ENCODE measurements around the gene POC1A. TPM values are rescaled to one million over a fixed set of nuclear protein-coding genes. Genes with fewer than 3 reads are reported as not detected.

POC1A gene
- total RNA-seq, 8 experiments from 2014 or later: 1.2 to 13.2 (median 3.0) TPM

DNA sequence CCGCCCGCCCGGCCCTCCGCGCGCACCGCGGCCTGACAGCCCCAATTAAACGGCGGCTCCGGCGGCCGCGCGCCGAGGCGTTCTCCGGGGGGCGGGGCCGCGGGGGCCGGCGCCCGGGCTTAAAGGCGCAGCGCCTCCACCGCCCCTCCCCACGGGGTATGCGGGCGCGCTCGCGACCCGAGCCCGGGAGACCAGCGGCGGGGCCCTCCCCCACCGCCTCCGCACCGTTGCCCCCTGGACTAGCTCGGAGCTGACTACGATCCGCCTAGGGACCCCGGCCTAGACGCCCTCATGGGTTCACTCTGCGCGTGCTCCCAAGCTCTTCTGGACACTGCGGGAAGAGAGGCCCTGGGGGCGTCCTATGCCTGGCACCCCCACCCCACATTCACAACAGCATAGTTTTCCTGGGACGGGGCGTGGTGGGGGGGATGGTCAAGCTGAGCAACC lies 97.7 kb downstream of the POC1A start, which contains the start of gene DUSP7:
TSS of gene DUSP7 (minus strand) at position 51 of the 447 bp plus-strand sequence. CDS start 205 bp downstream, outside the sequence.
- 0% methylated on average over 1 to 4 of the region's 51 CpGs; no CpG with 5 or more reads in 8 of the 10 experiments for WGBS, 10 experiments
- Histone ChIP-seq H3K4me3 (peak within 1 kb of the TSS; percentile 62 to 96 (median 66)), H3K4me1 (replicated peaks in 1 of 2) (peaks cover 9 to 26% of the 10 kb centered on the region in 2 donors), H3K27ac (peak within 1 kb of the TSS; percentile 73 to 74)
- ATAC-seq (replicated peaks in 6 of 8): peak; percentile 10 to 54 (median 46)
- in situ Hi-C loops (cut with MboI; ENCODE audit: low pct_unique_long_range_greater_than_20kb in 2 of 9, low sequenced_read_pairs in 9 of 9, unreplicated experiment in 9 of 9): no loop called here

DNA sequence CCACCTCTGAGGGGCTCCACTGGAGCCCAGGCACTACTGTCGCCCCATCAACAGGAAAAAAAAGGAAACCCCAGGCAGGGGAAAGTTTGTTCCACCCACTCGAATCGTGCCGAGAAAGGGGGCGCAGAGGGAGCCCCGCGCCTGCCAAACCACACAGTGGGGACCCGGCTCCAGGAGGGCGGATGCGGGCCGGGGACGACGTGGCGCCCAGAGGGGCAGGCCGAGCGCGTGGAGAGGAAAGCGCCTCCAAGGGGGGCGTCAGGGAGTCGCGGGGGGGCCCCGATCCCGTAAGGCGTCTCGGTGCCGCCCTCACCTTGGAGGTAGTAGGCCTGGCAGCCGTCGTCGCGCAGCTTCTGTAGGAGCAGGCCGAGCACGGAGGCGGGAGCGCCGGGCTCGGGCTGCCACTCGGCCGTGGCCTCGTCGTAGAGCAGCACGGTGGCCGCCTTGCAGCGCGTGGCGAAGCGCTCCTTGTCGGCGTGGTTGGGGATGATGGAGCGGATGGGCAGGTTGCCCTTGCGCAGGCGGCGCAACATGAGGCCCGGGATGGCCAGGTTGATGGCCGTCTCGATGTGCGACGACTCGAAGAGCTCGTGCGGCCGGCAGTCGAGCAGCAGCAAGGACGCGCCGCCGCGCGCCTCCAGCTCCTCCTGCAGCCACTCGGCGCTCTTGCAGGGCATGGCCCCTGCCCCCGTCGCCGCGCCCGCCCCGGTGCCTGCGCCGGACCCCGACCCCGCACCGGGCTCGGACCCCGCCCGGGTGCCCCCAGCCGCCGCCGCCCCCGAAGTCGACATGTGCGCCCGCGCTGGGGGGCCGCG lies 98.5 kb downstream of the POC1A start:
- peak overlapping the region; percentile 62 to 96 (median 66) for H3K4me3 ChIP-seq
- in situ Hi-C loops (cut with MboI; ENCODE audit: low pct_unique_long_range_greater_than_20kb in 2 of 9, low sequenced_read_pairs in 9 of 9, unreplicated experiment in 9 of 9): no loop called here
- ATAC-seq (replicated peaks in 6 of 8): peak; percentile 4 to 27 (median 12)
- peak overlapping the region; percentile 73 to 74 for H3K27ac ChIP-seq
- H3K4me1 ChIP-seq (replicated peaks in 1 of 2): peaks cover 9 to 26% of the 10 kb centered on the region in 2 donors
- 0 to 4% (median 1%) methylated on average over 2 to 8 of the region's 94 CpGs; no CpG with 5 or more reads in 6 of the 10 experiments for WGBS, 10 experiments

DNA sequence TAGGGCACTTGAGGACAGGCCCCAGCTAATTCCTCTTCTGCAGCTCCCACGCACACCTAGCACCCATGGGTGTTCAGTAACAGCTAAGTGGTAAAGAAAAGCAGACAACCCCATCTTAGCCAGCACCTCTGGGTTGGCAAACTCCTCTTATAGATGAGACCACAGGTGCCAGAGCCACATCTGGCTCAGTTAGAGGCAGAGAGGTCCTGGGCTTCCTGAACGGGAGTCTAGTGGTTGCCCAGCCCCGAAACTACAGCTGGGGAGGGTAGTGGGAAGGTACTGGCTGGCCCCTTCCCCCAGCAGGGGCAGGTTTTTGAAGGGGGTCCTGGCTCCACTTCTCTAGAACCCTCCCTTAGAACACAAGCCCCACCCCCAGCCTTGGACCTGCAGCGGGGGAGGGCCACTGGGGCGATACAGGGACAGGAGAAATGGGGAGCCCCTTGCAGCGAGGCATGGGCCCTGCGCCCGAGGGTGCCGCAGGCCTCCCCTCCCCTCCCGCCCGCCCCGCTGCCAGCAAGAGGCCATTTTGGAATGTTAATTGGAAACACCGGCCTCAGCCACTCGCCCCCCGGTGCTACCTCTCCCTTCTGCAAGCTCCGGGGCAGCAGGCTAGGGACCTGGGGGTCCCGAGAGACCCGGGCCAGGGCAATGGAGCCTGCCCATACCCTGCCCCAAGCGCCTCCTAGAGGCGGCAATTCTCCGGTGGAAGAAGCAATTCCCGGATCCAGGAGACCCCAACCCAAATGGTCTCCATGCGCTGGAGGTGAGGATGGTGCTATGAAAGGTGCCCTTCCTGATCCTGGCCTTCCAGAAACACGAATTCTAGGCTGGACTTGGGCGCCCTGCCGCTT lies 99.3 kb downstream of the POC1A start:
- in situ Hi-C loops (cut with MboI; ENCODE audit: low pct_unique_long_range_greater_than_20kb in 2 of 9, low sequenced_read_pairs in 9 of 9, unreplicated experiment in 9 of 9): no loop called here
- peak overlapping the region; percentile 62 to 96 (median 66) for H3K4me3 ChIP-seq
- no peak for ATAC-seq (replicated peaks in 6 of 8)
- peaks cover 9 to 26% of the 10 kb centered on the region in 2 donors for H3K4me1 ChIP-seq (replicated peaks in 1 of 2)
- WGBS, 10 experiments: 0 to 25% (median 0%) methylated on average over 1 to 5 of the region's 26 CpGs; no CpG with 5 or more reads in 4 of the 10 experiments
- H3K27ac ChIP-seq: peak overlapping the region; percentile 13 to 74

DNA sequence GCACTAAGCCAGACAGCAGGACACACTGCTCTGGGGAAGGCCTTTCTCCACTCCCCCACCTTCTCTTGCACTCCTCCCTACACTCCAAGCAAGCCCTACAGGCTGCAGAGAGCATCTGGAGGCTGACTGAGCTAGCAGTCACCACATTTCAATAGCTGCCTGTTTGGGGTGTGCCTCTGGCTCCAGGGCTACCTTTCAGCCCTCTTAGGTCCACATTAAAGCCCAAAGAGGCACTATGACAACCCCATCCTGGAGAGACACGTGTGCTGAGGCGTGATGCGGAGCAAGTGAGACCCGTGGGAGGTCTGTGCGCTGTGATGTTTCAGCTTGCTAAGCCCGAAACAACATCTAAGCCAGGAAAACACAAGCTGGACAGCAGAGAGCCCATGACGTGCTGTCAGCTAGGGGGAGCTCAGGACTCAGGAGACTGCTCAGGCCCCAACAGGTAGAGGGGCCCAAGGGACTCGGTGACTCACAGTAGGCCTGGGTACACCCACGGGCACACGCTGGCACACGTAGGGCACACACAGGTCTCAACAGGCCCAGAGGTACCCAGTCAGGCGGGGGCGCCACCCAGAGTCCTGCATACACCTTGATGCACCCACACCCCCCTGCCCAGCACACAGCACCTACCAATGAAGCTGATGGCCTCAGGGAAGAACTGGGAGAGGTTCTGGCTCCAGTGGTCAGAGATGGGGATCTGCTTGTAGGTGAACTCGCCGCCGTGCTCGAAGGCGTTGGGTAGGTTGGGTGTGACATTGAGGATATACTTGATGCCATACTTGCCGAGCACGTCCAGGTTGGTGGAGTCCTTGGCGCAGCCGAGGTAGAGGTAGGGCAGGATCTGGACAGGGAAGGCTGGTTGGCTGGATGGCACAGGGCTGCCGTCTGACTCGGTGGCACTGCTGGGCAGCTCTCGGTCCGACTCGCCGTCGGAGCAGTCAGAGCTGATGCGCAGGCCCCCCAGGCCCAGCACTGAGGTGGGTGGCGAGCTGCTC lies 100.6 kb downstream of the POC1A start:
- WGBS, 10 experiments: 0 to 98% (median 85%) methylated on average over 1 to 10 of the region's 31 CpGs; no CpG with 5 or more reads in 6 of the 10 experiments
- no peak overlapping the region for H3K27ac ChIP-seq
- peak overlapping the region in 1 of 5 donors; percentile 96 for H3K4me3 ChIP-seq
- peaks cover 9 to 26% of the 10 kb centered on the region in 2 donors for H3K4me1 ChIP-seq (replicated peaks in 1 of 2)
- in situ Hi-C loops (cut with MboI; ENCODE audit: low pct_unique_long_range_greater_than_20kb in 2 of 9, low sequenced_read_pairs in 9 of 9, unreplicated experiment in 9 of 9): no loop called here
- ATAC-seq (replicated peaks in 6 of 8): peak in 2 of 8 experiments; percentile 17 to 33

DNA sequence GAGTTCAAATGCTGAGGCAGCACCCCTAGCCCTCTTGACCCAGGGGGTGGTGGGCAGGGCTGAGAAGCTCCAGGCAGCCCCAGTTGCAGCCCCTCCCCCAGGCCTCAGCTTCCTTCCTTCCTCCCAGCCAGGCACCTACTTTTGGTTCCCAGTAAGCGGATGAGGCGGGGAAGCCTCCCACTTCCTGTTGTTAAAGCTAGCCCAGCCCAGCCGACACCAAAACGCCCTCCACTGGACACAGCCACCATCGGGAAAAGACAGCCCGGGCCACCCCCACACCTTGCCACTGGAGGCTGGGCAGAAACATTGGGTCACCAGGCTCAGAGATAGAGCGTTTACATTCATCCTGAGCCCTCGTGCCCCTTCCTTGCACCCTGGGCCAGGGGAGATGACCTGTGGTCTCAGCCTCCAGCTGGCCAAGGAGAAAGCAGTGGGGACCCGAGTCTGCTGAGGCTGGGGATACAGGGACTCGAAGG lies 101.4 kb downstream of the POC1A start:
- Histone ChIP-seq H3K4me1 (replicated peaks in 1 of 2) (peaks cover 4 to 21% of the 10 kb centered on the region in 2 donors), H3K27ac (no peak overlapping the region), H3K4me3 (no peak overlapping the region)
- 3 to 100% (median 34%) methylated on average over 1 to 7 of the region's 10 CpGs; no CpG with 5 or more reads in 4 of the 10 experiments for WGBS, 10 experiments
- peak in 3 of 8 experiments; percentile 5 to 37 (median 34) for ATAC-seq (replicated peaks in 6 of 8)
- in situ Hi-C loops (cut with MboI; ENCODE audit: low pct_unique_long_range_greater_than_20kb in 2 of 9, low sequenced_read_pairs in 9 of 9, unreplicated experiment in 9 of 9): no loop called here

DNA sequence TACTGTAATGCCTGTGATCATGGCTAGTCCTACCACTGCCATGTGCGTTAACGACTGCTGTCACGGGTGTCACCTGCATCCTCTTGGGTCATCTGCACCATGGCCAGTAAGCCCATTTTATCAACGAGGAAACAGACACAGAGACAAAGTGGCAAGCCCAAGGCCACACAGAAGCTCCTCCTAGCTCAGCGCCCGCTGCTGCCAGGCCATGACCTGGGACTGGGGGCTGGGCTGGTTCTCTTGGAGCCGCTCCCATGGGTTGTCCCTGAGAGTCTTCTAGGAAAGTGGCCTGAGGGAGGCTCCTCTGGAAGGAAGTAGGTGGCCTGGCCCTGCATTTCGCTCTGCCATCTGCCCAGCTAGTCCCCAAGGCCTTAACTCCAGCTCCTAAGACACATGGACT lies 102.8 kb downstream of the POC1A start:
- in situ Hi-C loops (cut with MboI; ENCODE audit: low pct_unique_long_range_greater_than_20kb in 2 of 9, low sequenced_read_pairs in 9 of 9, unreplicated experiment in 9 of 9): no loop called here
- WGBS, 10 experiments: 80 to 100% (median 95%) methylated on average over 1 to 4 of the region's 8 CpGs; no CpG with 5 or more reads in 4 of the 10 experiments
- ATAC-seq (replicated peaks in 6 of 8): no peak
- H3K4me3 ChIP-seq: no peak overlapping the region
- H3K27ac ChIP-seq: no peak overlapping the region
- H3K4me1 ChIP-seq (replicated peaks in 1 of 2): peaks cover 6 to 25% of the 10 kb centered on the region in 2 donors

DNA sequence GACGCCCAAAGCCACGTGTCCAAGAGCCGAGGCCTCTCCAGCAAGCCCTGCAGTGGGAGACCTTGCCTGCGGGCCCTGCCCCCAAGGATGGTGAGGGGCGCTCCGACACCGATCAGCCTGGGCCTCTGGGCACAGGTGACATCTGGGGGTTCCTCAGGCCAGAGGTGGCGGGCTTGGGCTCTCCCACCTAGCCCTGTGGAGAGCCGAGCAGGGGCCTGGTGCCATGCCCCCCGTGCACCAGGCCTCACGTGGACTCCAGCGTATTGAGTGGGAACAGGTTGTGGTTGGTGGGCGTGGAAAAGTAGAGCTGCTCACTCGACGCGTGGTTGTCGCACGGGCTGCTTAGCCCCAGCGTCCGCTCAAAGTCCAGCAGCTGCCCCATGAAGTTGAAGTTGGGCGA lies 103.7 kb downstream of the POC1A start:
- Histone ChIP-seq H3K27ac (no peak overlapping the region), H3K4me1 (replicated peaks in 1 of 2) (peaks cover 14 to 33% of the 10 kb centered on the region in 2 donors), H3K4me3 (no peak overlapping the region)
- ATAC-seq (replicated peaks in 6 of 8): no peak
- in situ Hi-C loops (cut with MboI; ENCODE audit: low pct_unique_long_range_greater_than_20kb in 2 of 9, low sequenced_read_pairs in 9 of 9, unreplicated experiment in 9 of 9): no loop called here
- 67 to 100% (median 99%) methylated on average over 2 to 8 of the region's 21 CpGs; no CpG with 5 or more reads in 4 of the 10 experiments for WGBS, 10 experiments

DNA sequence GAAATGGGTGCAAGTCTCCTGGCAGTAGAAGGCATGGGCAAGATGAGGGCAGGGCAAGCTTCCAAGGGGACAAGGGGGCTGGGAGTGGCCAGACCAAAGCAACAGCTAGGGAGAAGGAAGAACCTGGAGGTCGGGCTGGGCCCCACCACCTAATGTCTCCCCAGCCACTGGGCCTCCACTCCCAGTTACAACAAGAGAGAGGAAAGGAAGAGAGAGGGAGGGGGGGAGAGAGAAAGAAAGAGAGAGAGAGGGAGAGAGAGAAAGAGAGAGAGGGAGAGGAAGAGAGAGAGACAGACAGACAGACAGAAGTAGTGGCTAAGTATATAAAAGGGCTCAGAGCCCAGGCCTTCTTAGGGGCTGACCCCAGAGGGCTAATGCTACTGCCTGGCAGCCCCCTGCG lies 104.7 kb downstream of the POC1A start:
- Histone ChIP-seq H3K27ac (no peak overlapping the region), H3K4me1 (replicated peaks in 1 of 2) (peaks cover 19 to 36% of the 10 kb centered on the region in 2 donors), H3K4me3 (no peak overlapping the region)
- ATAC-seq (replicated peaks in 6 of 8): no peak
- in situ Hi-C loops (cut with MboI; ENCODE audit: low pct_unique_long_range_greater_than_20kb in 2 of 9, low sequenced_read_pairs in 9 of 9, unreplicated experiment in 9 of 9): no loop called here
- WGBS, 10 experiments: 17 to 100% (median 80%) methylated on average over 1 of the region's 2 CpGs; no CpG with 5 or more reads in 7 of the 10 experiments

DNA sequence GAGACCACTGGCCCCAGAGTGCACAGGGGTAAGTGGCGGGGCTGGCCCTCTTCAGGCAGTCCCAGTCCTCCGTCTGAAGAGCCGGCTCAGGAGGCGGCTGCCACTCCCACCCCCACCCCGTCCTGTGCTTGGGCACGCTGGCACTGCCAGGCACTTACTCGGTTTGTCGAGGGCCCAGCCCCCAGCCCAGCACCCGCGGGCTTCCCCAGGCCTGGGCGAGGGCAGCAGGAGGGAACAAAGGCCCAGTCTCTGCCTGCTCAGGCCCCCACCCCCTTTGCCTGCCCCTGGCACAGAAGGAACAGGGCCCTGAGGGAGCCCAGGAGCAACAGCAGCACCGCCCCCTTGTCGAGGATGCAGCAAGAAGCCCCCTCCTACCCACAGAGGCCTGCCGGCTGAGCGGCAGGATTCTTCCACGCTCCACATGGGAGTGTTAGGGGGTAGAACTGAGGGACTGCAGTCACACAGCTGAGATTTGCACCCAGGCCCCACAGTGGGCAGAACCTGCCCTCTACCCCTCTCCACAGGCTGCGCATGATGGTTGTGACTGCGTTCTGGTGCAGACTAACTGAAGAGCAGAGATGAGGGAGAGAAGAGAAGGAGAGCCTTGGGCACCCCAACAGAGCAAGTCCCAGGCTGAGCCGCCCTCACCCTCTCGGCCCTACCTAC lies 106.8 kb downstream of the POC1A start:
- Histone ChIP-seq H3K27ac (no peak overlapping the region), H3K4me3 (no peak overlapping the region), H3K4me1 (replicated peaks in 1 of 2) (peaks cover 19 to 22% of the 10 kb centered on the region in 2 donors)
- in situ Hi-C loops (cut with MboI; ENCODE audit: low pct_unique_long_range_greater_than_20kb in 2 of 9, low sequenced_read_pairs in 9 of 9, unreplicated experiment in 9 of 9): no loop called here
- ATAC-seq (replicated peaks in 6 of 8): no peak
- 80 to 90% (median 84%) methylated on average over 2 to 6 of the region's 20 CpGs; no CpG with 5 or more reads in 6 of the 10 experiments for WGBS, 10 experiments

DNA sequence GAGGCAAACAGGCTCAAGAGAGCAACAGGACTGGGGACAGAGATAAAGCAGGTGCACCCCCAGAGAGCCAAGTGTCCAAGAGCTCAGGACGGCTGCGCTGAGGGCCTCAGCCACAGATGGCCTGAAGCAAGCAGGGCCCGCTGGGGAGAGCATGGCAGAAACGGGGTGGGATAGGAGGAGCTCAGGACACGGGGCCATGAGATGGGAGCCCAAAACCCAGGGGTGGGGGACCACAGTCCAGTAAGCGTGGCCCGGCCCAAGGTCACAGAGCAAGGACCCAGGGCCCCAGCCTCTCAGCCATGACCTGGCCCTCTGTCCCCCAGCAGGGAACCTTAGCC lies 107.4 kb downstream of the POC1A start:
- in situ Hi-C loops (cut with MboI; ENCODE audit: low pct_unique_long_range_greater_than_20kb in 2 of 9, low sequenced_read_pairs in 9 of 9, unreplicated experiment in 9 of 9): no loop called here
- ATAC-seq (replicated peaks in 6 of 8): peak in 2 of 8 experiments; percentile 7 to 13
- no peak overlapping the region for H3K4me3 ChIP-seq
- H3K4me1 ChIP-seq (replicated peaks in 1 of 2): peaks cover 19 to 22% of the 10 kb centered on the region in 2 donors
- H3K27ac ChIP-seq: no peak overlapping the region
- 0% methylated on average over 1 of the region's 7 CpGs; no CpG with 5 or more reads in 9 of the 10 experiments for WGBS, 10 experiments

DNA sequence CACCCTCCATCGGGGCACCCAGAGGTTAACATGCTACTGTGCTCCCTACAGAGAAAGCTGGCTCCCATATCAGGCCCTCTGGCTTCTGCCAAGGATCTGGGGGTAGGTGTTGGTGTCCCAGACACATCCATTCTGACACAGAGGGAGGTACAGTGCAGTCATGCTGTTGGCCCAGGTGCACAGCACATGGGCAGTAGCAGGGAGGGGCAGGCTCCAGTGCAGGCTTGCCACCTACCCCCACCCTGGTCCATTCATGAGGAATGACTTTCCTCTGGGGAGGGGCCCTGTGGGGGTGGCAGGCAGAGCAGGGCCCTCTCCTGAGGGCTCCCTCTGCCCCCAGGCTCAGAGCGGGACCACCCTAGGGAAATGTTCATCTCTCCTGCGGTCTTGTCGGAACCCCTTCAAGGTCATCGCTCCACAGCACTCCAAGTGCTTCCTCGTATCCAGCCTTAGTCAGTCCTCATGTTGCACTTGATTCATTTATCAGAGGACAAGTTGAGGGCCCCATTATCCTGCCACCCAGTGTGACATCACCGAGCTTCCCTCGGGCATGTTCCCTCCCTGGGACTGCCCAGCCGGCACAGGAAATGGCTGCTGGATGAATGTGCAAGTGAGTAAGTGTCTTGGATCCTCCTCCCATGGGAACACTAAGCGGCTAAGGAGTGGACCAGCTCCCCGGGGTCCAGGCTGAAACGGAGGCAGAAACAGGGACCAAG lies 107.9 kb downstream of the POC1A start:
- peaks cover 19 to 22% of the 10 kb centered on the region in 2 donors for H3K4me1 ChIP-seq (replicated peaks in 1 of 2)
- H3K27ac ChIP-seq: no peak overlapping the region
- in situ Hi-C loops (cut with MboI; ENCODE audit: low pct_unique_long_range_greater_than_20kb in 2 of 9, low sequenced_read_pairs in 9 of 9, unreplicated experiment in 9 of 9): no loop called here
- WGBS, 10 experiments: 25 to 95% (median 84%) methylated on average over 2 to 12 of the region's 12 CpGs; no CpG with 5 or more reads in 6 of the 10 experiments
- H3K4me3 ChIP-seq: no peak overlapping the region
- peak; percentile 18 to 77 (median 45) for ATAC-seq (replicated peaks in 6 of 8)

Measured in motor neuron (in vitro differentiated cells).